ENCODE measurements around the gene ISCU.
"Not testable (repeated sequence)": the region's sequence is repeated elsewhere in the genome, so short reads cannot be mapped to it uniquely, and the experiment has no call there.

ISCU gene

GRCh38 chr12:108573317-108573716 is 10.9 kb downstream of the ISCU start:
- POLR2A ChIA-PET (ENCODE audit: low non-redundant PET), result no interaction called here
- no peak for TF ChIP-seq CTCF (conservative IDR thresholded peaks at IDR 0.05; ENCODE audit: low read depth)
- CTCF ChIA-PET, result interaction anchor here (0.7 kb wide), 1 partner anchor 17 kb away, joined by 3 read pairs; no protein-coding TSS in a partner anchor
- H3K27ac ChIP-seq, result no peak overlapping the region
- DNase-seq (ENCODE audit: low spot score), result no peak

- CTCF ChIA-PET, result interaction anchor here (1.0 kb wide), 1 partner anchor 519 kb away, joined by 4 read pairs; the partner anchor contains the start of gene ALKBH2
- POLR2A ChIA-PET (ENCODE audit: low non-redundant PET); DNase-seq (ENCODE audit: low spot score); H3K27ac ChIP-seq: not testable (repeated sequence)
Observed at GRCh38 chr12:108574276-108574675, 11.9 kb downstream of the ISCU start.

DNA sequence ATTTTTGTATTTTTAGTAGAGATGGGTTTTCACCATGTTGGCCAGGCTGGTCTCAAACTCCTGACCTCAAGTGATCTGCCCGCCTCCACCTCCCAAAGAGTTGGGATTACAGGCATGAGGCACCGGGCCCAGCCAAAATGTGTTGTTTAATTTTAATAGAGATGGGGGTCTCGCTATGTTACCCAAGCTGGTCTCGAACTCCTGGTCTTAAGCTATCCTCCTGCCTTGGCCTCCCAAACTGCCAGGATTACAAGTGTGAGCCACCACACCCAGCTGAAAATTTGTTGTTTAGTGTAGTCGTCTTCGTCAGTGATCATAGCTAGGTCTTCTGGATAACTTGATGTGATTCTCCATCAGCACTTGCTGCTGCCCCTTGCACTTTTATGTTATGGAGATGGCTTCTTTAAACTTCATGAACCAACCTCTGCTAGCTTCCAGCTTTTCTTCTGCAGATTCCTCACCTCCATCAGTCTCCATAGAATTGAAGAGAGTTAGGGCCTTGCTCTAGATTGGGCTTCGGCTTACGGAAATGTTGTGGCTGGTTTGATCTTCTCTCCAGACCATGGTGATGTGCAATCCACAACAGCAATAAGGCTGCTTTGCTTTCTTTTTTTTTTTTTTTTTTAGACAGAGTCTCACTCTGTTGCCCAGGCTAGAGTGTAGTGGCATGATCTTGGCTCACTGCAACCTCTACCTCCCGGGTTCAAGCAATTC is 13.0 kb downstream of the ISCU start:
- no peak overlapping the region for H3K27ac ChIP-seq
- ChIA-PET CTCF (interaction anchor here (0.6 to 1.0 kb wide), 2 partner anchors 518 to 816 kb away, joined by 4 to 8 read pairs; partner anchors contain the start of gene ALKBH2), POLR2A (ENCODE audit: low non-redundant PET) (no interaction called here)
- TF ChIP-seq CTCF (conservative IDR thresholded peaks at IDR 0.05; ENCODE audit: low read depth), result no peak
- no peak for DNase-seq (ENCODE audit: low spot score)

GRCh38 chr12:108576660-108577234 is 14.4 kb downstream of the ISCU start:
- ChIA-PET POLR2A (ENCODE audit: low non-redundant PET) (no interaction called here), CTCF (interaction anchor here (2.4 kb wide), 1 partner anchor 41 kb away, joined by 5 read pairs; no protein-coding TSS in a partner anchor)
- no peak for TF ChIP-seq CTCF (conservative IDR thresholded peaks at IDR 0.05; ENCODE audit: low read depth)
- no peak for DNase-seq (ENCODE audit: low spot score)
- H3K27ac ChIP-seq, result no peak overlapping the region

GRCh38 chr12:108577458-108577857 is 15.1 kb downstream of the ISCU start:
- no peak for TF ChIP-seq CTCF (conservative IDR thresholded peaks at IDR 0.05; ENCODE audit: low read depth)
- ChIA-PET CTCF (interaction anchor here (2.4 kb wide), 1 partner anchor 41 kb away, joined by 5 read pairs; no protein-coding TSS in a partner anchor), POLR2A (ENCODE audit: low non-redundant PET) (no interaction called here)
- no peak for DNase-seq (ENCODE audit: low spot score)
- no peak overlapping the region for H3K27ac ChIP-seq

DNA sequence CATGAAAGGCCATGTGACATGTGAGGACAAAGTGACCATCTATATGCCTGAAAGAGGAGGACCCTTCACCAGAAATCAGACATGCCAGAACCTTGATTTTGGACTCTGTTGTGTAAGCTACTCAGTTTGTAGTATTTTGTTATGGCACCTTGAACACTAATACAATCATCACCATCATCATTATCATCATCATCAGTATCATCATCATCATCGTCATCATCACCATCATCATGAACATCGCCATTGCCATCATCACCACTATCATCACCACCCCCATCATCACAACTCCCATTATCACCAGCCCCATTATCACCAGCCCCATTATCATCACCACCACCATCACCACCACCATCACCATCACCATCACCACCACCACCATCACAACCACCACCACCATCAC is 15.9 kb downstream of the ISCU start:
- no peak for DNase-seq (ENCODE audit: low spot score)
- no peak overlapping the region for H3K27ac ChIP-seq
- POLR2A ChIA-PET (ENCODE audit: low non-redundant PET), result no interaction called here
- TF ChIP-seq CTCF (conservative IDR thresholded peaks at IDR 0.05; ENCODE audit: low read depth), result no peak
- CTCF ChIA-PET, result interaction anchor here (2.4 kb wide), 1 partner anchor 40 kb away, joined by 5 read pairs; no protein-coding TSS in a partner anchor

DNA sequence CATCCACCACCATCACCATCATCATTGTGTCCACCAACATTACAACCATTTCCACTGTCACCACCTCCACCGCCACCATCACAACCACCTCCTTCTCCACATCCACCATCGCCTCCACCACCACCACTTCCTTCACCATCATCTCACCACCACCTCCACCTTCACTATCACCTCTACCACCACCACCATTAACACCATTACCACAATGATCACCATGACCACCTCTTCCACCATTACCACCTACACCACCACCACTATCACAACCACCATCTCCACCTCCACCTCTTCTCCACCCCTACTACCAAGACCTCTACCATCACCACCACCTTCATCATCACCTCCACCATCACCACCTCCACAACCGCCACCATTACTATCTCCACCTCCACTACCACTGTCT is 16.4 kb downstream of the ISCU start:
- TF ChIP-seq CTCF (conservative IDR thresholded peaks at IDR 0.05; ENCODE audit: low read depth), result no peak
- H3K27ac ChIP-seq, result no peak overlapping the region
- ChIA-PET POLR2A (ENCODE audit: low non-redundant PET) (no interaction called here), CTCF (no interaction called here)
- DNase-seq (ENCODE audit: low spot score), result no peak

Measured in RWPE1 (cell line).